H1 (cell line): ENCODE measurements around the gene MFAP5. TPM values are rescaled to one million over a fixed set of nuclear protein-coding genes. Genes with fewer than 3 reads are reported as not detected.

Experiments
- CEBPB ChIP-seq: IDR thresholded peaks from 2 replicates; pipeline ENCODE4 v1.6.1; 2012; ENCODE audit warnings: low read depth, low read length
- RAD21 ChIP-seq, 2 experiments: IDR thresholded peaks in 1 of 2; conservative IDR thresholded peaks in 1 of 2; 2 replicates each; pipeline ENCODE4 v1.6.1; 2011; ENCODE audit warnings: low read depth in 2 of 2, low read length in 2 of 2, improper control_type of control experiment in 1 of 2, inconsistent platforms in 1 of 2, mild to moderate bottlenecking in 1 of 2, moderate library complexity in 1 of 2
- SIN3A ChIP-seq, 2 experiments: IDR thresholded peaks in 1 of 2; conservative IDR thresholded peaks in 1 of 2; 2 replicates each; pipeline ENCODE4 v1.6.1; 2011 to 2012; ENCODE audit warnings: low read length in 2 of 2, improper control_type of control experiment in 1 of 2, low read depth in 1 of 2, mild to moderate bottlenecking in 1 of 2
- TAF7 ChIP-seq: optimal IDR thresholded peaks from 2 replicates; pipeline ENCODE3; 2011; ENCODE audit warnings: low read depth, mild to moderate bottlenecking, inconsistent platforms, low read length, moderate library complexity, borderline replicate concordance
- polyA plus RNA-seq, 7 experiments: library from polyadenylated mRNA; depleted of rRNA in 3 of 7; stranded (reverse) in 5 of 7; unstranded in 2 of 7; fragments of >200 nt in 5 of 7; fragments of 200-250 nt in 2 of 7; gene quantifications; 1 replicate in 5 of 7; 2 replicates in 1 of 7; 4 replicates in 1 of 7; pipeline versions ENCODE4 v1.2.1 to v1.2.3, GENCODE V29; 2011 to 2013; ENCODE audit warnings: missing spikeins in 2 of 7, mixed read lengths in 2 of 7
- total RNA-seq: library from RNA; stranded (reverse); fragmentation: NEBNext Ultra II Directional; extraction: Animal tissue kit (Norgen Biotek cat#: 25700); gene quantifications from 2 replicates; pipeline ENCODE4 v1.2.1, GENCODE V29; 2021
- TF ChIP-seq, protein P1 (sequence below): fragments of 300-600 bp; sonication (generic); IDR thresholded peaks from 2 replicates; pipeline ENCODE4 v1.7.1; 2012; ENCODE audit warnings: low read length, moderate library complexity, mild to moderate bottlenecking, inconsistent platforms; ENCODE audit not compliant: insufficient replicate concordance

The MFAP5 gene
- total and polyA plus RNA-seq, 2 of the 8 experiments (the other 6 are each of a cell fraction or from before 2014, with no cell fraction given) = 0.60 to 0.86 TPM

DNA sequence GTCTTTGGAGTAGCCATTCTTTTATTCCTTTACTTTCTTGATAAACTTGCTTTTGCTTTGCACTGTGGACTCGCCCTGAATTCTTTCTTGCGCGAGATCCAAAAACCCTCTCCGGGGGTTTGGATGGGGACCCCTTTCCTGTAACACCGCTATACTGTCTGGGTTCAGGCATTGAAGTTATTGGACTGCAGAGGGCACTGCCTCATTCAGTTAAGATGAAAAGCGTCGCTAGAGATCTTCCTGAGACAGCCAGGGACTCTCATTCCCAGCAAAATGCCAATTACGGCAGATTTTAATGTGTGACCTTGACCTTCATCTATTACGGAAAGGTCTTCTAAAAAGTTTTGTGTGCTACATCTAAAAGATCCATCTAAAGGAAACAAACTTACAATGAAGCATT lies 17.9 kb upstream of the MFAP5 start (continued):
- TF ChIP-seq RAD21 (IDR thresholded peaks at IDR 0.05 in 1 of 2, conservative IDR thresholded peaks at IDR 0.05 in 1 of 2; ENCODE audit: low read depth in 2 of 2, low read length in 2 of 2) (peak; percentile 45 to 59), SIN3A (conservative IDR thresholded peaks at IDR 0.05 in 1 of 2, IDR thresholded peaks at IDR 0.05 in 1 of 2; ENCODE audit: low read depth in 1 of 2, low read length in 2 of 2) (no peak), CEBPB (no peak), TAF7 (no peak)
- TF ChIP-seq, protein P1, sequence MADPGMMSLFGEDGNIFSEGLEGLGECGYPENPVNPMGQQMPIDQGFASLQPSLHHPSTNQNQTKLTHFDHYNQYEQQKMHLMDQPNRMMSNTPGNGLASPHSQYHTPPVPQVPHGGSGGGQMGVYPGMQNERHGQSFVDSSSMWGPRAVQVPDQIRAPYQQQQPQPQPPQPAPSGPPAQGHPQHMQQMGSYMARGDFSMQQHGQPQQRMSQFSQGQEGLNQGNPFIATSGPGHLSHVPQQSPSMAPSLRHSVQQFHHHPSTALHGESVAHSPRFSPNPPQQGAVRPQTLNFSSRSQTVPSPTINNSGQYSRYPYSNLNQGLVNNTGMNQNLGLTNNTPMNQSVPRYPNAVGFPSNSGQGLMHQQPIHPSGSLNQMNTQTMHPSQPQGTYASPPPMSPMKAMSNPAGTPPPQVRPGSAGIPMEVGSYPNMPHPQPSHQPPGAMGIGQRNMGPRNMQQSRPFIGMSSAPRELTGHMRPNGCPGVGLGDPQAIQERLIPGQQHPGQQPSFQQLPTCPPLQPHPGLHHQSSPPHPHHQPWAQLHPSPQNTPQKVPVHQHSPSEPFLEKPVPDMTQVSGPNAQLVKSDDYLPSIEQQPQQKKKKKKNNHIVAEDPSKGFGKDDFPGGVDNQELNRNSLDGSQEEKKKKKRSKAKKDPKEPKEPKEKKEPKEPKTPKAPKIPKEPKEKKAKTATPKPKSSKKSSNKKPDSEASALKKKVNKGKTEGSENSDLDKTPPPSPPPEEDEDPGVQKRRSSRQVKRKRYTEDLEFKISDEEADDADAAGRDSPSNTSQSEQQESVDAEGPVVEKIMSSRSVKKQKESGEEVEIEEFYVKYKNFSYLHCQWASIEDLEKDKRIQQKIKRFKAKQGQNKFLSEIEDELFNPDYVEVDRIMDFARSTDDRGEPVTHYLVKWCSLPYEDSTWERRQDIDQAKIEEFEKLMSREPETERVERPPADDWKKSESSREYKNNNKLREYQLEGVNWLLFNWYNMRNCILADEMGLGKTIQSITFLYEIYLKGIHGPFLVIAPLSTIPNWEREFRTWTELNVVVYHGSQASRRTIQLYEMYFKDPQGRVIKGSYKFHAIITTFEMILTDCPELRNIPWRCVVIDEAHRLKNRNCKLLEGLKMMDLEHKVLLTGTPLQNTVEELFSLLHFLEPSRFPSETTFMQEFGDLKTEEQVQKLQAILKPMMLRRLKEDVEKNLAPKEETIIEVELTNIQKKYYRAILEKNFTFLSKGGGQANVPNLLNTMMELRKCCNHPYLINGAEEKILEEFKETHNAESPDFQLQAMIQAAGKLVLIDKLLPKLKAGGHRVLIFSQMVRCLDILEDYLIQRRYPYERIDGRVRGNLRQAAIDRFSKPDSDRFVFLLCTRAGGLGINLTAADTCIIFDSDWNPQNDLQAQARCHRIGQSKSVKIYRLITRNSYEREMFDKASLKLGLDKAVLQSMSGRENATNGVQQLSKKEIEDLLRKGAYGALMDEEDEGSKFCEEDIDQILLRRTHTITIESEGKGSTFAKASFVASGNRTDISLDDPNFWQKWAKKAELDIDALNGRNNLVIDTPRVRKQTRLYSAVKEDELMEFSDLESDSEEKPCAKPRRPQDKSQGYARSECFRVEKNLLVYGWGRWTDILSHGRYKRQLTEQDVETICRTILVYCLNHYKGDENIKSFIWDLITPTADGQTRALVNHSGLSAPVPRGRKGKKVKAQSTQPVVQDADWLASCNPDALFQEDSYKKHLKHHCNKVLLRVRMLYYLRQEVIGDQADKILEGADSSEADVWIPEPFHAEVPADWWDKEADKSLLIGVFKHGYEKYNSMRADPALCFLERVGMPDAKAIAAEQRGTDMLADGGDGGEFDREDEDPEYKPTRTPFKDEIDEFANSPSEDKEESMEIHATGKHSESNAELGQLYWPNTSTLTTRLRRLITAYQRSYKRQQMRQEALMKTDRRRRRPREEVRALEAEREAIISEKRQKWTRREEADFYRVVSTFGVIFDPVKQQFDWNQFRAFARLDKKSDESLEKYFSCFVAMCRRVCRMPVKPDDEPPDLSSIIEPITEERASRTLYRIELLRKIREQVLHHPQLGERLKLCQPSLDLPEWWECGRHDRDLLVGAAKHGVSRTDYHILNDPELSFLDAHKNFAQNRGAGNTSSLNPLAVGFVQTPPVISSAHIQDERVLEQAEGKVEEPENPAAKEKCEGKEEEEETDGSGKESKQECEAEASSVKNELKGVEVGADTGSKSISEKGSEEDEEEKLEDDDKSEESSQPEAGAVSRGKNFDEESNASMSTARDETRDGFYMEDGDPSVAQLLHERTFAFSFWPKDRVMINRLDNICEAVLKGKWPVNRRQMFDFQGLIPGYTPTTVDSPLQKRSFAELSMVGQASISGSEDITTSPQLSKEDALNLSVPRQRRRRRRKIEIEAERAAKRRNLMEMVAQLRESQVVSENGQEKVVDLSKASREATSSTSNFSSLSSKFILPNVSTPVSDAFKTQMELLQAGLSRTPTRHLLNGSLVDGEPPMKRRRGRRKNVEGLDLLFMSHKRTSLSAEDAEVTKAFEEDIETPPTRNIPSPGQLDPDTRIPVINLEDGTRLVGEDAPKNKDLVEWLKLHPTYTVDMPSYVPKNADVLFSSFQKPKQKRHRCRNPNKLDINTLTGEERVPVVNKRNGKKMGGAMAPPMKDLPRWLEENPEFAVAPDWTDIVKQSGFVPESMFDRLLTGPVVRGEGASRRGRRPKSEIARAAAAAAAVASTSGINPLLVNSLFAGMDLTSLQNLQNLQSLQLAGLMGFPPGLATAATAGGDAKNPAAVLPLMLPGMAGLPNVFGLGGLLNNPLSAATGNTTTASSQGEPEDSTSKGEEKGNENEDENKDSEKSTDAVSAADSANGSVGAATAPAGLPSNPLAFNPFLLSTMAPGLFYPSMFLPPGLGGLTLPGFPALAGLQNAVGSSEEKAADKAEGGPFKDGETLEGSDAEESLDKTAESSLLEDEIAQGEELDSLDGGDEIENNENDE = no peak
- TF ChIP-seq, all 59 proteins: peak for 2
